Endodermal cell (in vitro differentiated cells): Measurements from ENCODE around the gene HDAC11. TPM values are rescaled to one million over a fixed set of nuclear protein-coding genes. Genes with fewer than 3 reads are reported as not detected.
"Not testable (repeated sequence)": the region's sequence is repeated elsewhere in the genome, so short reads cannot be mapped to it uniquely, and the experiment has no call there.

Source experiments
- DNase-seq: peaks from one replicate; pipeline ENCODE4 v3.0.0-alpha.2; 2017
- H3K27ac ChIP-seq: 2 replicates; pipeline ENCODE4 v1.5.1; 2013; ENCODE audit warnings: mild to moderate bottlenecking, low read depth, low read length, moderate library complexity
- H3K27me3 ChIP-seq: 2 replicates; pipeline ENCODE4 v1.6.1; 2013; ENCODE audit warnings: mild to moderate bottlenecking, low read length, moderate library complexity; ENCODE audit not compliant: insufficient read depth, control insufficient read depth, poor library complexity, severe bottlenecking
- H3K36me3 ChIP-seq: 2 replicates; pipeline ENCODE4 v1.7.0; 2013; ENCODE audit warnings: mild to moderate bottlenecking, low read length, moderate library complexity; ENCODE audit not compliant: control insufficient read depth, insufficient read depth
- H3K4me1 ChIP-seq: one replicate; pipeline ENCODE4 v1.7.0; 2013; ENCODE audit warnings: low read length; ENCODE audit not compliant: control insufficient read depth, insufficient read depth
- H3K4me3 ChIP-seq: 2 replicates; pipeline ENCODE4 v1.5.1; 2013; ENCODE audit warnings: mild to moderate bottlenecking, low read length, moderate library complexity
- H3K9ac ChIP-seq: 2 replicates; pipeline ENCODE4 v1.6.1; 2013; ENCODE audit warnings: mild to moderate bottlenecking, low read length, moderate library complexity; ENCODE audit not compliant: poor library complexity, severe bottlenecking; ENCODE audit errors: extremely low read depth
- H3K9me3 ChIP-seq: 2 replicates; pipeline ENCODE4 v1.6.1; 2013; ENCODE audit warnings: mild to moderate bottlenecking, low read length, moderate library complexity; ENCODE audit not compliant: control insufficient read depth
- H3K27ac Mint-ChIP-seq: 2 replicates; pipeline ENCODE4 v1.8.0; 2020; ENCODE audit warnings: mixed read lengths
- H3K27me3 Mint-ChIP-seq: 2 replicates; pipeline ENCODE4 v1.8.0; 2021; ENCODE audit warnings: mild to moderate bottlenecking, mixed read lengths; ENCODE audit not compliant: insufficient read depth
- H3K36me3 Mint-ChIP-seq: 2 replicates; pipeline ENCODE4 v1.8.0; 2020; ENCODE audit warnings: low read depth, mixed read lengths
- H3K4me1 Mint-ChIP-seq: 2 replicates; pipeline ENCODE4 v1.8.0; 2020; ENCODE audit warnings: mixed read lengths
- H3K4me3 Mint-ChIP-seq: 2 replicates; pipeline ENCODE4 v1.8.0; 2020; ENCODE audit warnings: mild to moderate bottlenecking, moderate library complexity, mixed read lengths
- H3K9me3 Mint-ChIP-seq: 2 replicates; pipeline ENCODE4 v1.8.0; 2020; ENCODE audit warnings: mild to moderate bottlenecking, mixed read lengths
- CTCF ChIP-seq: fragments of 200-600 bp; sonication (generic); conservative IDR thresholded peaks from 2 replicates; pipeline ENCODE4 v1.5.0; 2021; ENCODE audit warnings: antibody characterized with exemption, mild to moderate bottlenecking
- WGBS, 2 experiments: methylation state at CpG; one replicate each; pipeline versions ENCODE4 v1.1.5 to v1.1.7; 2013; ENCODE audit warnings: missing lambda C conversion rate in 2 of 2, mixed read lengths in 1 of 2; ENCODE audit not compliant: insufficient coverage in 1 of 2, insufficient read length in 1 of 2; 5-methylcytosine and 5-hydroxymethylcytosine counted together
- total RNA-seq, 2 donors: library from RNA; stranded (reverse); fragmentation: NEBNext Ultra II Directional in 1 of 2; extraction: Animal tissue kit (Norgen Biotek cat#: 25700) in 1 of 2; gene quantifications; 2 replicates in 1 of 2; 3 replicates in 1 of 2; pipeline ENCODE4 v1.2.1, GENCODE V29; 2021

The HDAC11 gene
- total RNA-seq, 2 donors from 2014 or later = 17.0 to 17.1 TPM

- Histone ChIP-seq H3K4me1 (no peaks in the 10 kb centered on the region), H3K9me3 (no peaks in the 10 kb centered on the region), H3K27ac (no peak overlapping the region), H3K4me3 (no peak overlapping the region), H3K36me3 (no peaks in the 10 kb centered on the region), H3K27me3 (no peaks in the 10 kb centered on the region), H3K9ac (no peak overlapping the region)
- Mint-ChIP-seq H3K9me3 (peaks cover 16% of the 10 kb centered on the region), H3K27me3 (no peaks in the 10 kb centered on the region), H3K27ac (no peak overlapping the region), H3K4me3 (no peak overlapping the region), H3K4me1 (no peaks in the 10 kb centered on the region), H3K36me3 (no peaks in the 10 kb centered on the region)
- peak; percentile 73 for DNase-seq
- TF ChIP-seq CTCF = peak; percentile 30
- WGBS, 2 experiments = 87 to 94% methylated on average over 12 to 19 of the region's 19 CpGs
Measured at GRCh38 chr3:13519006-13519791, 39.1 kb downstream of the HDAC11 start.

GRCh38 chr3:13520326-13520880 lies 40.3 kb downstream of the HDAC11 start:
- no peak overlapping the region for H3K27ac Mint-ChIP-seq
- no peaks in the 10 kb centered on the region for H3K36me3 Mint-ChIP-seq
- Histone ChIP-seq H3K9ac (no peak overlapping the region), H3K4me3 (no peak overlapping the region), H3K9me3 (no peaks in the 10 kb centered on the region), H3K27ac (no peak overlapping the region), H3K4me1 (no peaks in the 10 kb centered on the region), H3K36me3 (no peaks in the 10 kb centered on the region), H3K27me3 (no peaks in the 10 kb centered on the region)
- no peak overlapping the region for H3K4me3 Mint-ChIP-seq
- DNase-seq = no peak
- H3K27me3 Mint-ChIP-seq = no peaks in the 10 kb centered on the region
- WGBS, 2 experiments = 93 to 100% methylated on average over 1 to 9 of the region's 9 CpGs
- no peak for TF ChIP-seq CTCF
- no peaks in the 10 kb centered on the region for H3K4me1 Mint-ChIP-seq
- peaks cover 16% of the 10 kb centered on the region for H3K9me3 Mint-ChIP-seq

DNA sequence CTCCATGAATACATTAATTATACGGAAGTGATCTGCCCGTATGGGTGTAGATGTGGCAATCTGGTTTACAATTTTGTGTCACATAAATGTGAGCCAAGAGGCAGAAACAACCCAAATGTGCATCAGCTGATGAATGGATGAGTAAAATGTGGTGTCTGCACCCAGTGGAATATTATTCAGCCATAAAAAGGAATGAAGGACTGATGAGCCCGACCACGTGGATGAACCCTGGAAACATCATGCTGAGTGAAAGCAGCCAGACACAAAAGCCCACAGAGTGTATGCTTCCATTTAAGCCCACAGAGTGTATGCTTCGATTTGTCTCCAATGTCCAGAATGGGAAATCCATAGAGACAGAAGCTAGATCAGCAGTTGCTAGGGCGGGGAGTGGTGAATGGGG lies 41.2 kb downstream of the HDAC11 start:
- H3K9me3 ChIP-seq = no peaks in the 10 kb centered on the region

GRCh38 chr3:13521749-13522148 lies 41.6 kb downstream of the HDAC11 start:
- H3K27ac ChIP-seq, H3K27ac Mint-ChIP-seq, H3K4me3 ChIP-seq, H3K9ac ChIP-seq, DNase-seq, H3K36me3 Mint-ChIP-seq, H3K9me3 ChIP-seq, H3K4me3 Mint-ChIP-seq, H3K36me3 ChIP-seq, H3K4me1 Mint-ChIP-seq, H3K27me3 Mint-ChIP-seq, H3K4me1 ChIP-seq, H3K27me3 ChIP-seq: not testable (repeated sequence)
- 89 to 100% methylated on average over 1 to 2 of the region's 2 CpGs for WGBS, 2 experiments
- H3K9me3 Mint-ChIP-seq = peaks cover 16% of the 10 kb centered on the region

More for the DNA sequence above, 41.2 kb downstream of the HDAC11 start:
- WGBS, 2 experiments = 62 to 68% methylated on average over 4 to 6 of the region's 6 CpGs
- no peak overlapping the region for H3K9ac ChIP-seq
- Mint-ChIP-seq H3K36me3 (no peaks in the 10 kb centered on the region), H3K4me3 (no peak overlapping the region), H3K27ac (no peak overlapping the region), H3K27me3 (no peaks in the 10 kb centered on the region), H3K4me1 (peaks cover 5% of the 10 kb centered on the region), H3K9me3 (peaks cover 16% of the 10 kb centered on the region)
- H3K4me1 ChIP-seq = peaks cover 5% of the 10 kb centered on the region
- H3K4me3 ChIP-seq = no peak overlapping the region
- H3K27ac ChIP-seq = no peak overlapping the region
- H3K27me3 ChIP-seq = no peaks in the 10 kb centered on the region
- TF ChIP-seq CTCF = no peak
- H3K36me3 ChIP-seq = no peaks in the 10 kb centered on the region
- no peak for DNase-seq
